ENCODE results near the gene ERC2.

The ERC2 gene

DNA sequence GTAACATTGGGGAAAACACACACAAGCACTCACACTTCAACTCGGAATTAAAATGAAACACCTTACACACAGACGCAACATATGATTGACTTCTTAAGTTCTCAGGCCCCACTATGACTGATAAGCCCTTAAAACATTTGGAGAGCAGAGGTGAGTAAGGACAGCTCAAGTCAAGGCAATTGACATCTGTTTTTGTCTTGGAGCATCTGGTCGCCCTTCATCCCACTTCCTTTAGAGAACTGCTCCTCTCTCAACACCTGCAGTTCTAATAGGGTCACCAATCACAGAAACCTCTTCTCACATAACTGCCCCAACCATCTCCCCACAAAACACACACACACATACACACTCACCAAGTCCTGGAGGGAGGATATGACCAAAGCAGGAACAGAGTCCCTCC is 43.4 kb downstream of the ERC2 start:
- no peak for DNase-seq (ENCODE audit: low spot score)

DNA sequence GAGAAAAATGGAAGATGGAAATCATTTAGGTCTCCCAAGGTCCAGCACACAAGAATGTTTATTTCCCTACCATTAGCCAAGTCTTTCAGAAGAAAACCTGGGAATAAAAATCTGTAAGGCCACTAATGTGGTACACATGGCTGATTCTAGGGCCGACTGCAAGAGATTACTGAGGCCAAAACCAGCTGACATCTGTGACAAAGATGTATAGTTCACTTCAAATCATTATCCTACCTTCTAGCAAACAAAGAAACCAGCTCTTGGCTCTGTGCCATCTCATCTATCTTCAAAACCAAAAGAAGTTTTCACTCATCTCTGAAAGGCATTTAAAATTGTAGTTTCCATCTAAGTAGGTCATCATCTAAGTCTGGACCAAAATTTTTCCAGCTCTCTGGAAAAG is 43.9 kb downstream of the ERC2 start:
- no peak for DNase-seq (ENCODE audit: low spot score)

- no peak for DNase-seq (ENCODE audit: low spot score)
Observed at GRCh38 chr3:56423661-56424099, 44.6 kb downstream of the ERC2 start.

GRCh38 chr3:56422316-56422715 is 46.0 kb downstream of the ERC2 start:
- DNase-seq (ENCODE audit: low spot score), result no peak

DNA sequence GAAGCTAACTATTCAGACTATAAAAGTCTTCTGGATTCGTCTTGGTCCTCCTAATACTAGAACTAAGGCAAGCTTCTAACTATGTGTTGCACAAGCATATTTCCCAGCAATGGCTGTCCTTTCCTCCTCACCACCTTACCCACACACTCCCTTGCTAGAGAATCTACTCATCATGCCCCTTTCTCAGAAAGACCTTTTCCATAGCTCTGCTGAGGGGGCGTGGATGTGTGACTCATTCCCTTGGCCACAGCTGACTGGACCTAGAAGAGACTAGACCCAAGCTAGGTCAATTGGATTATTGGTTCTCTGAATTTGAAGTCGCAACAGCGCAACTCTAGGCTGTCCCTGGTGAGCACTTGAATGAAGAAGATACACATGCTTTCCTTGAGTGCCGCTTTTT is 47.1 kb downstream of the ERC2 start:
- no peak for DNase-seq (ENCODE audit: low spot score)

GRCh38 chr3:56415652-56416051 is 52.6 kb downstream of the ERC2 start:
- no peak for DNase-seq (ENCODE audit: low spot score)

DNA sequence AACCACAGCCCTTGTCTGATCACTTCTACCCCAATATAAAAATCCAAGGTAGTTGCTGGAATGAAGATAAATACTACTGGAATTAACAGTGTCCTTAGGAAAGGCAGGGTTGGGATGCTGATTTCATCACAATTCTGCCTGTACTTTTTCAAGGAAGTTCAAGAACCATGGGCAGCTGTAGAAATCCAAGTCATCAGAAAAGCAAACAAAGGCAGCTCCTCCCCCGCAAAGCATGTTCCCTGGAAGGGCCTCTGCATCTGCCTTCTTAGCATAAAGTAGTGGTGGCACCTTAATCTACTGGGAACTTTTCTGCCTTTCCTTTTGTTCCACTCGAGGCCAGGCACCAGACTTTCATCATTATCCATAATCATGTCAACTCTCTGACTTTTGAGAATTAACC is 54.4 kb downstream of the ERC2 start:
- no peak for DNase-seq (ENCODE audit: low spot score)

DNA sequence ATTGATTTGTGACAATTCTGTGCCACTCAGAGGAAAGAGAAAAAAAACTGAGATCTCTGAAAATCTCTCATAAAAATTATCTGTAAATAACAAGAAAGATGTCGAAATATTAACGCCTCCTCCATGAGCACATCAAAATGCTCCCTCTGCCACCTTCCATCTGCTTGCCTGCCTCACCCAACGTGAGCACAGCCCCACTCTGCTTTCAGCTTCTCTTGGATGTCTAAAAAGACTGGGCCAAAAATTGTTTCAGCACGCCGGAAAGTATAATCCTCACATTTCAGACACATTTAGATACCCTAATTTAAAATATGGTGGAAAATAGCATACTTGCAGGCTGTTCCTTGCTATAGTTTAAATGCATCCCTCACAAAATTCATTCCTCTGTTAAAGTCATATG is 57.1 kb downstream of the ERC2 start:
- DNase-seq (ENCODE audit: low spot score), result no peak

- DNase-seq (ENCODE audit: low spot score), result no peak
Observed at GRCh38 chr3:56410576-56410975, 57.7 kb downstream of the ERC2 start.

GRCh38 chr3:56409790-56410189 is 58.5 kb downstream of the ERC2 start:
- DNase-seq (ENCODE audit: low spot score), result no peak

GRCh38 chr3:56408761-56409196 is 59.5 kb downstream of the ERC2 start:
- no peak for DNase-seq (ENCODE audit: low spot score)

DNA sequence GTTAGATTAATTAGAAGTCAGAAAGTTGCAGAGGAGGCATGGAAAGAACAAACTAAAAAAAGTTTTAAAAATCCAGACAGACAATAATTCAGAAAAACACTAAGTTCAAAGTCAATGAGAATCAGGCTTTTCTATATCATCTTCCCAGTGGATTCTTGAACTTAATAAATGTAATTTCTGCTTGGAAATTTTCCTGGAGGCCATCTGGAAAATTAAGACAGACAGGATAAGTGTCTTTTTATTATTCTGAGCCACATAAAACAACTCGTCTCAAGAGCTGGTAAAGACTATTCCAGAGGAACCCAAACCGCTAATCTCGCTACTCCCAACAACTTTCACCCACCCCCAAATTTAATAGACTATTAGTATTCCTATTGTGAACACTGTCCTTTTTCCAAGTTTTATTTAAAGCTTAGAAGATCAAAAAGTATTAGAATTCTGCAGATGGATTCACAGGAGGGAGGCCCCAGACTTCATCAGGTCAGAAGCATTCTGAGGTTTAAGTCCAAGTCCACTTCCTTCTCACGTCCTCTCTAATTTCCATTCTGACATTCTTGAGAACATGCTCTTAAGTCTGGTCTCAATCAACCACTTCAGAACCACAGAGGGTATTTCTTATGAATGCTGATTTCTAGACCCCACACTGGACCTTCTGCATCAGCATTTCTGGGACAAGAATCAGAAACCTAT is 61.3 kb downstream of the ERC2 start:
- no peak for DNase-seq (ENCODE audit: low spot score)

- no peak for DNase-seq (ENCODE audit: low spot score)
Observed at GRCh38 chr3:56404884-56405283, 63.4 kb downstream of the ERC2 start.

DNA sequence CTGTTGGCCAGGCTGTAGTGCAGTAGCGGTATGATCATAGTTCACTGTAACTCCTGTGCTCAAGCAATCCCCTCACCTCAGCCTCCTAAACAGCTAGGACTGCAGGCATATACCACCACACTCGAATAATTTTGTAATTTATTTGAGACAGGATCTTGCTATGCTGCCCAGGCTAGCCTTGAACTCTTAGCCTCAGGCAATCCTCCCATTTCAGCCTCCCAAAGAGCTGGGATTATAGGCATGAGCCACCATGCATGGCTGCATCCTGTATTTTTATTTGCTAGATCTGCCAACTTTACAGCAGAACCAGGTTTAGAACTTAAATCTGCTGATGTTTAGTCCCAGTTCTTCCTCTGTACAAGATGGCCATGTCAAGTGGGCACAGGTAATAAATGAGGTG is 69.6 kb downstream of the ERC2 start:
- DNase-seq (ENCODE audit: low spot score), result no peak

- no peak for DNase-seq (ENCODE audit: low spot score)
Observed at GRCh38 chr3:56397798-56398197, 70.5 kb downstream of the ERC2 start.

DNA sequence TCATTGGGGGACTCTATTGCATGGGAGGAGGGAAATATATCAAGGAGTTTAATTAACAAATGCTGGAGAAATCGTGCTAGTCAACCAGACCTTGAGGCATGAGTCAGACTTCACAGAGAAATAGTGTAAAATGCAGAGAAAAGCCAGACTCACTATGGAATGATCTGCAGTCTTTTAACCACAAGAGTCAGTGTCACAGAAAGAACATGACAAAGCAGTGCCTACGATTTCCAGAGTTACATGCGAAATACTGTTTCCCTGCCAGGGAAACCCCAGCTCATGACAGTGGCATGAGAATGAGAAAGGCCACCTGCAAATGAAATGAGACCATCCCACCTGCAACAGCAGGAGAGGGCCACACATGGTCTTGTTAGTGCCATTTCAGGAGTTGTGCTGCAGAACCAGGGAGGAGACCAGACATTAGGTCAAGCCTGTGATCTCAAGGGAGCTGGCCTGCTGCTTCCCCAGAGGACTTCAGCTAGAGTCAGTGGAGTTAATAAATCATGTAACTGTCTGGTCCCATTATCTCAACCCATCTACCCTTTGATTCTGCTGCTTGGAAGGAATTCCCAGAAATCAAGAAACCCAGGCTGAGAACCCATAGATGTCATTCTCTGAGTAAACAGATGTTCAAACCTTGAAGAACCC is 79.0 kb downstream of the ERC2 start:
- DNase-seq (ENCODE audit: low spot score), result no peak

- no peak for DNase-seq (ENCODE audit: low spot score)
Observed at GRCh38 chr3:56383092-56383491, 85.2 kb downstream of the ERC2 start.

DNA sequence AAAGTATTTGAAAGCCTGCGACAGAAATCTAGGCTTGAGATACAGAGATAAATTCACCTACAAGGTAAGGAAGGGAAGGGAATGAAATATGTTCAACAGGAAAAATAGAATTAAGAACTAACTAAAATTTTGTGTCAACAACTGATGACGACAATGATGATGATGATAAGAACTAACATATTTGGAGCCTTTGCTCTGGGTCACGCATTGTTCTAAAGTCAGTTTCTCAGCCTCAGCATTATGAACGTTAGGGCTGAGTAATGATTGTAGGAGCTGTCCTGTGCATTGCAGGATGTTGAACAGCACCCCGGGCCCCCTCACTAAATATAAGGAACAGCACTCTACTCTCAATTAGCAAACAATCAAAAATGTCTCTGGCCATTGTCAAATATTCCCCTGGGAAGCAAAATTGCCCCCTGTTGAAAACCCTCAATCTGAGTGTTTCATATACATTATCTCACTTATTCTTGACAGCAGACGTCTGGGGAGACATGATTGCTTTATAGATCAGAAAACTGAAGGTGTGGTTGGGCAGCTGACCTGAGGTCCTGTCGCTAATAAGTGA is 88.5 kb downstream of the ERC2 start:
- no peak for DNase-seq (ENCODE audit: low spot score)

- DNase-seq (ENCODE audit: low spot score), result no peak
Observed at GRCh38 chr3:56375654-56376053, 92.6 kb downstream of the ERC2 start.

GRCh38 chr3:56373386-56373785 is 94.9 kb downstream of the ERC2 start:
- no peak for DNase-seq (ENCODE audit: low spot score)

DNA sequence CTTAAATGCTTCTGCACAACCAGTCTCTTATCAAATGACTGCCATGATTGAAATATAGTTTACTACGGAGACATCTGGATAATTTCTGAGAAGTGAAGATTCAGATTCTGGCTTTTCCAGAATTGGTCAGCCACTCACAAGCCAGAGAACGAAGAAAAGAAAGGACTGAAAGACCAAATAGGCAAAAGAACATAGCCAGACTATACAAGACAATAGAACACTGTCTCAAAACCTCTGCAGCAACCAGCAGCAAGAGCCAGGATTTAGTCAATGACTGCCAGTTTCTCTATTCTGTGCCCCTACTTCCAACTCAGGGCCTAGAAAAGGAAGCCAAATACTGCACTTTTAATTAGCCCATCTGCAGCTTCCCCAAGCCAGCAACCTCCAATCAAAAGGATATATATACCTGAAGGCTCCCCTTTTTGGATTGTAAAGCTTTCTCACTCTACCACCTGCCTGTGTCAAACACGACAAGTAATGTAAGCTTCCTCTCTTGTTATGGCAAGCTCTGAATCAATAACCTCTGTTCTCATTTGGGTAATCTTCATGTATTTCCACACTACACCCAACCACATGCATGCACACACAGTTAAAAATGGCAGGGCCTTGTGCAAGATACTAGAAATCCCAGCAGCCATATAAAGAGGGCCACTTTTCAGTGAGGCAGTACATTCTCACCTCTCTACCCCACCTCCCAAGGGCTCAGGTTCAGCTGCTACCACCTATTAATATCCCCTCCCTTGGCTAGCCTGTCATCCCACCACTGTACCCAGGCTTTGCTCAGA is 97.1 kb downstream of the ERC2 start:
- no peak for DNase-seq (ENCODE audit: low spot score)

GRCh38 chr3:56369914-56370313 is 98.4 kb downstream of the ERC2 start:
- no peak for DNase-seq (ENCODE audit: low spot score)

- no peak for DNase-seq (ENCODE audit: low spot score)
Observed at GRCh38 chr3:56368846-56369245, 99.4 kb downstream of the ERC2 start.
